AML-193 (cell line): ENCODE measurements around the gene SERINC4.
A peak's percentile ranks its signal among the peaks of the same experiment; 100 is the strongest.

Source experiments
- DNase-seq, 2 experiments: peaks; one replicate each; lab custom pipeline; 2025; lab: John Stamatoyannopoulos, UW

Gene SERINC4

GRCh38 chr15:43749690-43750345 is 50.2 kb downstream of the SERINC4 start:
- DNase-seq: peak in 1 of 2 experiments; percentile 25

GRCh38 chr15:43748376-43748775 is 51.6 kb downstream of the SERINC4 start:
- peak in 1 of 2 experiments; percentile 24 for DNase-seq

- DNase-seq: peak in 1 of 2 experiments; percentile 38
These were observed 53.1 kb downstream of the SERINC4 start for GRCh38 chr15:43746903-43747309.

- peak; percentile 74 to 77 for DNase-seq
These were observed 53.6 kb downstream of the SERINC4 start, which contains the start of gene PDIA3 for GRCh38 chr15:43746245-43746902. Gene PDIA3 (plus strand): TSS chr15:43746438. CDS start chr15:43746540, 102 bp downstream.
